Thoracic aorta (tissue), 2 donors: ENCODE data around the gene FDXACB1. TPM values are rescaled to one million over a fixed set of nuclear protein-coding genes. Genes with fewer than 3 reads are reported as not detected.

Experiments
- ATAC-seq: fragments of 150-250 bp; one replicate; pipeline ENCODE4 v1.8.0; 2017; ENCODE audit warnings: low read depth; ENCODE audit not compliant: insufficient number of reproducible peaks, low FRiP score
- DNase-seq: peaks from one replicate; pipeline ENCODE4 v3.0.0-alpha.2; 2020; ENCODE audit warnings: low spot score
- H3K27ac ChIP-seq, 2 donors: fragments of 200-600 bp; sonication (generic); 1 replicate in 1 of 2; 2 replicates in 1 of 2; pipeline ENCODE4 v1.5.1; 2016; ENCODE audit warnings: mild to moderate bottlenecking in 2 of 2, moderate library complexity in 2 of 2
- H3K27me3 ChIP-seq: fragments of 200-600 bp; sonication (generic); replicated peaks from 2 replicates; pipeline ENCODE4 v1.6.0; 2016; ENCODE audit warnings: mild to moderate bottlenecking; ENCODE audit not compliant: insufficient read depth
- H3K36me3 ChIP-seq: fragments of 200-600 bp; sonication (generic); one replicate; pipeline ENCODE4 v1.5.1; 2016
- H3K4me1 ChIP-seq, 2 donors: fragments of 200-600 bp; sonication (generic); 1 replicate in 1 of 2; 2 replicates in 1 of 2; pipeline versions ENCODE4 v1.5.1 to v1.6.0; 2016; ENCODE audit warnings: low read depth in 2 of 2, mild to moderate bottlenecking in 1 of 2; ENCODE audit not compliant: control insufficient read depth in 1 of 2
- H3K4me3 ChIP-seq: fragments of 200-600 bp; sonication (generic); 2 replicates; pipeline ENCODE4 v1.5.1; 2016; ENCODE audit warnings: mild to moderate bottlenecking
- H3K9me3 ChIP-seq: fragments of 200-600 bp; sonication (generic); 2 replicates; pipeline ENCODE4 v1.5.1; 2016
- CTCF ChIP-seq: fragments of 200-600 bp; sonication (generic); IDR thresholded peaks from one replicate; pipeline ENCODE4 v1.5.1; 2019; ENCODE audit warnings: antibody characterized with exemption
- total RNA-seq, 2 donors: library from RNA; depleted of rRNA; stranded (reverse); fragments of >200 nt; gene quantifications; one replicate each; pipeline versions ENCODE4 v1.1.0 to v1.2.3, GENCODE V29; 2016

The FDXACB1 gene
- total RNA-seq, 2 donors from 2014 or later: 0.71 to 1.8 TPM

GRCh38 chr11:111870113-111870512, 8.9 kb downstream of the FDXACB1 start:
- no peak for TF ChIP-seq CTCF
- Histone ChIP-seq H3K27me3 (no peaks in the 10 kb centered on the region), H3K4me1 (peaks cover 0 to 22% of the 10 kb centered on the region in 2 donors), H3K4me3 (peak overlapping the region; percentile 90), H3K9me3 (no peaks in the 10 kb centered on the region), H3K36me3 (peaks cover 12% of the 10 kb centered on the region), H3K27ac (no peak overlapping the region)
- DNase-seq: no peak
- no peak for ATAC-seq

- ATAC-seq: no peak
- no peaks in the 10 kb centered on the region for H3K4me1 ChIP-seq
- H3K36me3 ChIP-seq: peaks cover 27% of the 10 kb centered on the region
- no peak overlapping the region for H3K27ac ChIP-seq
- H3K27me3 ChIP-seq: no peaks in the 10 kb centered on the region
- DNase-seq: no peak
- H3K4me3 ChIP-seq: no peak overlapping the region
- no peaks in the 10 kb centered on the region for H3K9me3 ChIP-seq
- TF ChIP-seq CTCF: no peak
Observed at GRCh38 chr11:111860257-111860656, 18.7 kb downstream of the FDXACB1 start.

GRCh38 chr11:111855506-111855905, 23.5 kb downstream of the FDXACB1 start:
- Histone ChIP-seq H3K27me3 (no peaks in the 10 kb centered on the region), H3K36me3 (peaks cover 22% of the 10 kb centered on the region), H3K4me1 (no peaks in the 10 kb centered on the region), H3K4me3 (no peak overlapping the region), H3K9me3 (no peaks in the 10 kb centered on the region), H3K27ac (no peak overlapping the region)
- no peak for TF ChIP-seq CTCF
- DNase-seq: no peak
- ATAC-seq: no peak

- DNase-seq: no peak
- H3K36me3 ChIP-seq: peaks cover 17% of the 10 kb centered on the region
Observed at GRCh38 chr11:111852103-111852502, 26.9 kb downstream of the FDXACB1 start.

GRCh38 chr11:111851636-111852035, 27.3 kb downstream of the FDXACB1 start:
- Histone ChIP-seq H3K4me3 (no peak overlapping the region), H3K4me1 (no peaks in the 10 kb centered on the region), H3K9me3 (no peaks in the 10 kb centered on the region), H3K27ac (no peak overlapping the region), H3K27me3 (no peaks in the 10 kb centered on the region), H3K36me3 (peaks cover 14% of the 10 kb centered on the region)
- no peak for TF ChIP-seq CTCF
- DNase-seq (no peak), ATAC-seq (no peak)

More at GRCh38 chr11:111852103-111852502, 26.9 kb downstream of the FDXACB1 start:
- H3K9me3 ChIP-seq: no peaks in the 10 kb centered on the region
- no peaks in the 10 kb centered on the region for H3K4me1 ChIP-seq
- H3K27me3 ChIP-seq: no peaks in the 10 kb centered on the region
- ATAC-seq: no peak
- H3K27ac ChIP-seq: no peak overlapping the region
- no peak overlapping the region for H3K4me3 ChIP-seq
- TF ChIP-seq CTCF: no peak
